Right lobe of liver (tissue), 6 donors: Measurements from ENCODE around the gene APP. TPM values are rescaled to one million over a fixed set of nuclear protein-coding genes. Genes with fewer than 3 reads are reported as not detected.

Experiments
- ATAC-seq, 4 donors: fragments of 200-7000 bp; cut with Tn5 transposase; one replicate each; pipeline ENCODE4 v1.9.1; 2020; ENCODE audit warnings: mild to moderate bottlenecking in 4 of 4, moderate library complexity in 4 of 4
- DNase-seq, 3 donors: peaks; one replicate each; pipeline ENCODE4 v3.0.0-alpha.2; 2020
- H3K27ac ChIP-seq, 3 donors: fragments of 200-600 bp; one replicate each; pipeline ENCODE4 v1.8.0; 2022
- H3K27me3 ChIP-seq, 2 donors: fragments of 200-600 bp; one replicate each; pipeline ENCODE4 v1.8.0; 2022
- H3K36me3 ChIP-seq, 4 donors: fragments of 200-600 bp; sonication (generic) in 1 of 4; one replicate each; pipeline versions ENCODE4 v1.5.1 to v1.8.0; 2017 to 2022; ENCODE audit warnings: control low read depth in 1 of 4
- H3K4me1 ChIP-seq, 4 donors: fragments of 200-600 bp; sonication (generic) in 1 of 4; one replicate each; pipeline versions ENCODE4 v1.5.1 to v1.8.0; 2017 to 2022; ENCODE audit warnings: control low read depth in 1 of 4
- H3K4me3 ChIP-seq, 3 donors: fragments of 200-600 bp; one replicate each; pipeline ENCODE4 v1.8.0; 2022
- H3K9me3 ChIP-seq, 4 donors: fragments of 200-600 bp; sonication (generic) in 1 of 4; one replicate each; pipeline versions ENCODE4 v1.5.1 to v1.8.0; 2017 to 2022; ENCODE audit warnings: control low read depth in 1 of 4
- CTCF ChIP-seq, 4 donors: fragments of 200-600 bp in 3 of 4; fragments of 450-650 bp in 1 of 4; IDR thresholded peaks; one replicate each; pipeline versions ENCODE4 v1.5.1 to v1.8.0; 2016 to 2022; ENCODE audit warnings: antibody characterized with exemption in 4 of 4, mild to moderate bottlenecking in 2 of 4
- POLR2A ChIP-seq: fragments of 450-650 bp; IDR thresholded peaks from one replicate; pipeline ENCODE4 v1.6.1; 2017; ENCODE audit warnings: antibody characterized with exemption, mild to moderate bottlenecking
- WGBS: methylation state at CpG from one replicate; pipeline ENCODE4 v1.1.6; 2018; ENCODE audit warnings: low coverage, low lambda C conversion rate; ENCODE audit not compliant: insufficient coverage; ENCODE audit errors: missing lambda C conversion rate; 5-methylcytosine and 5-hydroxymethylcytosine counted together
- intact Hi-C, 2 donors: fragments of 100-400 bp; cut with DNase I; formaldehyde crosslinking; loops; one replicate each; pipeline versions ENCODE4 v1.11.2 to v1.14.1; 2022
- total RNA-seq, 6 experiments: library from RNA; depleted of rRNA in 2 of 6; stranded (reverse); fragments of >200 nt in 2 of 6; fragmentation: NEBNext Ultra II Directional in 3 of 6; extraction: Animal tissue kit (Norgen Biotek cat#: 25700) in 3 of 6; gene quantifications; one replicate each; pipeline versions ENCODE4 v1.1.0 to v1.2.4, GENCODE V29; 2016 to 2023
- donor health status: DM: no; HTN: yes; CAD: no.
- donor health status: DM: no; HTN: no; CAD: no.
- donor health status: DM: no; HTN: no; CAD: no.
- donor health status: DM: no; HTN: yes; CAD: no.
- donor health status: DM: no; HTN: yes; CAD: no.

APP gene
- total RNA-seq, 6 experiments from 2014 or later: 127 to 262 (median 208) TPM

- no peaks in the 10 kb centered on the region for H3K9me3 ChIP-seq
- H3K27me3 ChIP-seq: no peaks in the 10 kb centered on the region
- ATAC-seq (no peak), DNase-seq (no peak)
- H3K4me3 ChIP-seq: no peak overlapping the region
- TF ChIP-seq POLR2A (no peak), CTCF (IDR thresholded peaks at IDR 0.05) (no peak)
- peaks cover 0 to 14% (median 6%) of the 10 kb centered on the region in 4 donors for H3K4me1 ChIP-seq
- intact Hi-C loops: no loop called here
- H3K36me3 ChIP-seq: no peaks in the 10 kb centered on the region
- H3K27ac ChIP-seq: no peak overlapping the region
- WGBS: 93% methylated on average over 6 of the region's 6 CpGs
These were observed 254.3 kb downstream of the APP start for GRCh38 chr21:25916226-25916625.

GRCh38 chr21:25913479-25913878 is 257.1 kb downstream of the APP start:
- Histone ChIP-seq H3K27ac (no peak overlapping the region), H3K4me3 (no peak overlapping the region), H3K27me3 (no peaks in the 10 kb centered on the region), H3K9me3 (no peaks in the 10 kb centered on the region), H3K4me1 (peaks cover 0 to 14% (median 6%) of the 10 kb centered on the region in 4 donors), H3K36me3 (no peaks in the 10 kb centered on the region)
- intact Hi-C loops: no loop called here
- 77% methylated on average over 3 of the region's 3 CpGs for WGBS
- DNase-seq (no peak), ATAC-seq (no peak)
- TF ChIP-seq CTCF (IDR thresholded peaks at IDR 0.05) (no peak), POLR2A (no peak)

GRCh38 chr21:25912402-25912746 is 258.2 kb downstream of the APP start:
- ATAC-seq: peak; percentile 68 to 75 (median 70)
- H3K27me3 ChIP-seq: no peaks in the 10 kb centered on the region
- H3K27ac ChIP-seq: peak overlapping the region in 2 of 3 donors; percentile 30 to 51
- H3K4me1 ChIP-seq: peaks cover 0 to 23% (median 8%) of the 10 kb centered on the region in 4 donors
- H3K9me3 ChIP-seq: no peaks in the 10 kb centered on the region
- no peaks in the 10 kb centered on the region for H3K36me3 ChIP-seq
- no peak for DNase-seq
- H3K4me3 ChIP-seq: peak overlapping the region in 1 of 3 donors; percentile 4
- TF ChIP-seq POLR2A: no peak
- no peak for TF ChIP-seq CTCF (IDR thresholded peaks at IDR 0.05)
- intact Hi-C loops: no loop called here
- WGBS: 17% methylated on average over 2 of the region's 2 CpGs

- 59% methylated on average over 19 of the region's 20 CpGs for WGBS
- peak overlapping the region in 1 of 3 donors; percentile 4 for H3K4me3 ChIP-seq
- TF ChIP-seq CTCF (IDR thresholded peaks at IDR 0.05) (no peak), POLR2A (no peak)
- DNase-seq (peak; percentile 86 to 89 (median 89)), ATAC-seq (peak; percentile 91 to 98 (median 93))
- no peaks in the 10 kb centered on the region for H3K36me3 ChIP-seq
- H3K27ac ChIP-seq: peak overlapping the region in 2 of 3 donors; percentile 30 to 51
- peaks cover 0 to 28% (median 10%) of the 10 kb centered on the region in 4 donors for H3K4me1 ChIP-seq
- no peaks in the 10 kb centered on the region for H3K27me3 ChIP-seq
- intact Hi-C loops: no loop called here
- H3K9me3 ChIP-seq: no peaks in the 10 kb centered on the region
These were observed 258.7 kb downstream of the APP start for GRCh38 chr21:25911730-25912401.
